ENCODE results near the gene UGT1A3. TPM values are rescaled to one million over a fixed set of nuclear protein-coding genes. Genes with fewer than 3 reads are reported as not detected.

Gene UGT1A3
- total RNA-seq, 2 donors from 2014 or later: not detected

DNA sequence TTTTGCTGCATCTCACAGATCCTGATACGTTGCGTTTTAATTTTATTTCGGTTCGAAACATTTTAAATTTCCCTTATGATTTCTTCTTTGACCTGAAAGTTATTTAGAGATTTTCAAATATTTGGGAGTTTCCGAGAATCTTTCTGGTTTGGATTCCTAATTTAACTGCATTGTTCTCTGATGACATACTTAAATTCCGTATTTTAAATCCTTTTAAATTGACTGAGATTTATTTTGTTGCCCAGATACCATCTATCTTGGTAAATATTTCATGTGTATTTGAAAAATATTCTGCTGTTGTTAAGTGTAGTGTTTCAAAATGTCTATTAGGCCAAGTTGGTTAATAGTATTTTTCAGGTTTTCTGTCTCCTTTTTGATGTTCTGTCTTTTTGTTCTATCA, 87.0 kb downstream of the UGT1A3 start:
- ATAC-seq (no peak), DNase-seq (ENCODE audit: low spot score in 2 of 2) (no peak)
- H3K27ac Mint-ChIP-seq: no peak overlapping the region
- H3K36me3 Mint-ChIP-seq: no peaks in the 10 kb centered on the region
- no peaks in the 10 kb centered on the region for H3K9me3 Mint-ChIP-seq

DNA sequence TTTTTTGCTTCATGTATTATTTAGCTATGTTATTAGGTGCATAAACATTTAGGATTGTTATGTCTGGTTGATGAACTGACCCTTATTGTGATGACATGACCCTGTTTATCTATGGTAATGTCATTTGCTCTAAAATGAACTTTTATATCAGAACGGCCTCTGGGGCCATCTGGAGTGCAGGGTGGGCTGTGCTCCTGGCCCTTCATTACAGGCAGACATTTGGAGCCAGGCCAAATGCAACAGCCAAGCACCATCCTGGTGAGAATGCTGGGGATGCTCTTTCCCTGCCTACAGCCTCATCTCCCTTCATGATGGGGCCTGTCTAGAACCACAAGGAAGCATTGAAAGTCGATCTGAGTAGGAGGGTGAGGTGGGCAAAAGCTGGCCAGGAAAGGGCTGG, 87.5 kb downstream of the UGT1A3 start:
- ATAC-seq (no peak), DNase-seq (ENCODE audit: low spot score in 2 of 2) (peak in 1 of 2 donors; percentile 23)
- no peaks in the 10 kb centered on the region for H3K36me3 Mint-ChIP-seq
- H3K27ac Mint-ChIP-seq: no peak overlapping the region
- no peaks in the 10 kb centered on the region for H3K9me3 Mint-ChIP-seq

DNA sequence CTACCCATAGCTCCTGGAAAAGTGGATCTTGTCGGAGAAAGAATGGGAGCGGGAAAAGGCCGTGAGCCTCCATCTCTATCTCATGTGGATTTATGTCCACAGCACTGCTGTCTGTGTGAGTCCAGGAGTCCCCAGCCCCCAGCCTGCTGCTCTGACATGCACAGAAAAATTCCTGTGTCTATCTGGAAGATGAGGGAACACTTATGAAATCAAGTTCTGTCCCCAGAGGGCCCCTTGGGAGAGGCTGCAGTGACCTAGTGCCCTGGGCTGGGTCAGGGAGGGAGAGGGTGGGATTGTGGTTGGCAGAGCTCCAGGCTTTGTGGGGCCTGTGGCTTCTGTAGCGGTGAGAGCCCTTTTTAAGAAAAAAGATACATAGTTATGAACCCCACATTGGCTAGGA, 87.9 kb downstream of the UGT1A3 start:
- Mint-ChIP-seq H3K9me3 (no peaks in the 10 kb centered on the region), H3K27ac (no peak overlapping the region), H3K36me3 (no peaks in the 10 kb centered on the region)
- DNase-seq (ENCODE audit: low spot score in 2 of 2) (no peak), ATAC-seq (no peak)

DNA sequence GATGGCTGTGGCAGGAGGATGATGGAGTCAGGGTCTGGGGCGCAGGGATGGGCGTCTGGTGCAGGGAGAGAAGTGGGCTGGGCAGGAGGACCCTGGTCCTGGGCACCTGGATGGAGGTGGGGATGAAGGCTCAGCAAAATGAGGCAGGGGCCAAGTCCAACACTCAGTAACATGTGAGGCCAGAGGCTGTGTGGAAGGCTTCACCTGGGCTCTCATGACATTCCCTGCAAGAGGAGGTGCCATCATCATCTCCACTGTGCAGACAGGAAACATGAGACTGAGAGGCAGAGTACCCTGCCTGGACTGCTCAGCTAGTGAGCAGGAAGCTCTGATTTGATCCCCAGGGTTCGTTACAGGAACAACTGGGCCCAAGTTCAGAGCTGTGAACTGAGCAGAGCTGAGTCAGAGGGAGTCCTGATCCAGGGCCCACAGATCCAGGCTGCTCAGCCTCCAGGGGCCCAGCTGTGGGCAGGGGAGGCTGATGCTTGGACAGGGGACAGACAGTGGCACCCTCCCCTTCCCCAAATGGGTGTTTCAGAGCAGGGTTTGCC, 88.6 kb downstream of the UGT1A3 start:
- Mint-ChIP-seq H3K9me3 (no peaks in the 10 kb centered on the region), H3K27ac (no peak overlapping the region), H3K36me3 (no peaks in the 10 kb centered on the region)
- ATAC-seq (no peak), DNase-seq (ENCODE audit: low spot score in 2 of 2) (peak in 1 of 2 donors; percentile 16)

DNA sequence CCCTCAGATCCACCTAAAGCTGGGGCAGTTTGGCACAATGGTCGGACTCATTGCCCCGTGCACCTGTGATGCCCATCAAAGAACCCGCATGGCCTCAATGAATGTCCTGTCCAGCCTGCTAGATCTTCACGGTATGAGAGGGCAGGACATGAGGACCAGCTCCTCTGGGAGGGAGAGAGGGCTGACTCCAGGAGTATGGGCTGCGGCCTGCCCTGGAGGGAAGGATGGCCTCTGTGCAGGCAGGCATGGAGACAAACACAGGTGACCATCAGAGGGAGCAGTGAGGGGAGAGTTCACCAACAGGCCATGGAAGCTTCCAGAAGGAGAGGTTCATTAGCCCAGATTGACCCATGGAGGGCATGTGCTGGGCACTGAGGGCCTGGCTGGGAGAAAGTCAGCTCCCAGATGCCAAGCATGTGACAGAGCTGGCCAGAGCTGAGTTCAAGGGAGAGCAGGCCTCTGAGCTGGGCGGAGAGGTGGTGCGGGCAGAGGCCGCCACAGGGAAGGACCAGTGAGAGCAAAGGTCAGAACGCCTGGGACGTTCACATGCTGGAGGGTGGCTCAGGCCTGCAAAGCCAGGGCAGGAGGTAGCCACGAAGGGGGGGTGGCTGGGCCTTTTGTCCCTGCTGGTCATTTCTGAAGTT, 89.3 kb downstream of the UGT1A3 start:
- Mint-ChIP-seq H3K27ac (no peak overlapping the region), H3K9me3 (no peaks in the 10 kb centered on the region), H3K36me3 (no peaks in the 10 kb centered on the region)
- DNase-seq (ENCODE audit: low spot score in 2 of 2) (peak in 1 of 2 donors; percentile 20), ATAC-seq (no peak)

DNA sequence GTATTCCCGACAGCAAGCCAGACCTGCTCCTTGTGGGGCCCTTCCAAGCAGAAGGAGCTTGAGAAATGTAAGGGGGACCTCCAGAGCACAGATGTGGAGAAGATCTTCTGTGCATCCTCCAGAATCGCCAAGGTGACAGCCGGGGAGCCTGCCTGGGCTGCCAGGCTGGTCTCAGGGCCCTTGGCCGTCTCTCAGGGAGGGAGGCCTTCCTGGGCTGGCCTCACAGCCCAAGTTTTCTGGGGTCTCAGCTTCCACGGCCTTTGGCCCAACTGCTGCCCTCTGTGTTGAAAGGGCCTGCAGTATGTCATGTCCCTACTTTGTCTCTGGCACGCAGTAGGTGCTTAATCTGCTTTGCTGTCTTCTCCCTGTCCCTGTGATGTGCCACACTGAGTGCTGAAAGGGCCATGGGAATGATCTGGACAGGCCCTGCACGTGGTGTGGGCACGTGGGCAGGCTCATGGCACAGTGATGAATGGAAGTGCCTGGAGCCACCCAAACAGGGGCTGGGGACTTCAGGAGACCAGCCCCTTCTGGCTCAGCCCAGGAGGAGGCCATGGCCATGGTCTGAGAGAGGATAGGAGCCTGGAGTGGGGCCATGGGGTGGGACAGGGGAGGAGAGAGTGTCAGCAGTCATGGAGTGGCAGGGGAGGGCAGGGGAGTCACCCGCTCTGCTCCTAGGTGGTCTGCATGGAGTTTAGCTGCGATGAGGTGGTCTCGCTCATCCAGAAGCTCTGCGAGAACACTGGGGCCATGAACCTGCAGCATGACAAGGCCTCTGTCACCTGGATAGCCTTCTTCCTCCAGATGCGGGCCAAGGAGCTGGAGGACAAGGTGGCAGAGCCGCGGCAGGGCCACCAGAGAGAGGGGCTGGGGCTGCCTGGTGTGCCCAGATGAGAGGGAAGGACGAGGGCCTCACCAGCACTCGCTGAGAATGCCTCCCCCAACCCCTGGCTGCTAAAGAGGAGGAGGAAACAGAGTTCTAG, 90.1 kb downstream of the UGT1A3 start:
- no peaks in the 10 kb centered on the region for H3K9me3 Mint-ChIP-seq
- no peaks in the 10 kb centered on the region for H3K36me3 Mint-ChIP-seq
- no peak overlapping the region for H3K27ac Mint-ChIP-seq

DNA sequence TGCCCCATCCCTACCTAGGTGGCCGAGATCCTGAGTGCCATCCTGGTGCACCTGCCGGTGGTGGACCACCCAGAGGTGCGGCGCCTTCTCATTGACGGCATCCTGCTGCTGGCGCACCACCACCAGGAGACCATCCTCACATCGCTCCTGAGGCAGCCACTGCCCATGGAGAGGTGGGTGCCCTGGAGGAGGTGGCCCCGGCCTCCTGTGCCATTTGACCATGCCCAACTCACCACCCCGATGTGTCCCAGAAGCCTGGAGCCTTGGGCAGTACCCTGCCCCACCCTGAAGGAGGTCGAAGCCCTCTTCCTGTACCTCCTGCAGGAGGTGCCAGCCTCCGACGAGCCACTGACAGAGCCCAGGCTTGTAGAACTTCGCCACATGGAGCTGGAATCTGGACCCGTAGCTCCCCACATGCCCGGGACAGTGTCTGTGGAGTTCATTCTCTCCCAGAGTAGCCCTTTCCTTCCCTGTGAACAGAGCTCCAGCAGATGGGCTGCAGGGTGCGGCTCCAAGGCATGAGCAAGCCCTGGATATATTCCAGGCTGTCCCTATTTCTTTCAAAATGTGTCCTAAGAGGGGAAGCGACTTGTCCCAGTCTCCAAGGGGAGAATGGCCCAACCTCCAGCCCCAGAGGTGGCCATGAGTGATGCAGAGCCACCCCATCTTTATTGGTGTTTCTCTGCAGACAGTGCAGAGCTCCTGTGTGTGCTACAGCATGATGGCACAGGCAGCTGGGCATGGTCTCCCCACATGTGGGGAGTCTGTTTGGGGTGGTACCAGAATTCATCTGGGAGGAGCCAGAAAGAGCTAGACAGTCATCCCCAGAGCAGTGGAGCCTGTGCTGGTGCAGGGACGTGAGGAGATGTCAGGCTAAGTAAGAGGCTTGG, 91.3 kb downstream of the UGT1A3 start:
- no peak for ATAC-seq
- Mint-ChIP-seq H3K36me3 (no peaks in the 10 kb centered on the region), H3K27ac (peak overlapping the region in 1 of 2 donors; percentile 68), H3K9me3 (no peaks in the 10 kb centered on the region)
- DNase-seq (ENCODE audit: low spot score in 2 of 2): peak in 1 of 2 donors; percentile 46

More for the DNA sequence above, 90.1 kb downstream of the UGT1A3 start:
- ATAC-seq: no peak
- DNase-seq (ENCODE audit: low spot score in 2 of 2): peak in 1 of 2 donors; percentile 48

DNA sequence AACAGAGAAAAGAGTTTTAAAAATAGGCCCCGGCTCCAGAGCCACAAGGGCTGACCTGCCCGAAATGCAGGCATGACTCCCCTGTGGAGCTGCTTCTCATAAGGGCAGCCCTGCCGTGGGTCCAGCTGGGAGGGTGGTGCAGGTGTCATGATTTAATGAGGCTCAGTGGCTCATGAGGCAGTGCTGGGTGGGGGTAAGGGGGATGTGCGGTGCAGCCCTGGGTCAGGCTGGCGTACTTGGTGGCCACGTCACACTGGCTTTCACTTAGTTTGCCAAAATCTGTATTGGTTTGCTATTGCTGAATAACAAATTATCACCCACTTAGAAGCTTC, 91.9 kb downstream of the UGT1A3 start:
- Mint-ChIP-seq H3K27ac (no peak overlapping the region), H3K36me3 (no peaks in the 10 kb centered on the region), H3K9me3 (no peaks in the 10 kb centered on the region)
- ATAC-seq: no peak
- peak in 1 of 2 donors; percentile 44 for DNase-seq (ENCODE audit: low spot score in 2 of 2)

DNA sequence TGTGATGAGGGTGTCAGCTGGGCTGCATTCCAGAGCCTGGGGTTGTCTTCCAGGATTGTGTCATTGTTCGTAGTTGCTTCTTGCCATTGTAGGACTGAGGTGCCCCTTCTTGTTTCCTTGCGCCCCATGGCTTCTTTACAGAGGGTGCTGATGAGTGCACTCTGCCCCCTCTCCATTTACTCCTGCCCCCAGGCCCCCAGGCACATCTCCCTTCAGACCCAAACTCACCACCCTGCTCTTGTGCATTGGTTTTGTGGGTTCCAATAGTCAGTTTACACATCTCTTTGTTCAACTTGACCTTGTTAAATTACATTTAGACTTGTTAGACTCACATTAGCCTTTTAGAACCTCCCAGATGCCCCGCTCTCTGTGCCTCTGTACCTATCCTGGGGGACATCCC, 92.4 kb downstream of the UGT1A3 start:
- Mint-ChIP-seq H3K27ac (no peak overlapping the region), H3K36me3 (no peaks in the 10 kb centered on the region), H3K9me3 (no peaks in the 10 kb centered on the region)
- DNase-seq (ENCODE audit: low spot score in 2 of 2) (peak in 1 of 2 donors; percentile 14), ATAC-seq (no peak)

DNA sequence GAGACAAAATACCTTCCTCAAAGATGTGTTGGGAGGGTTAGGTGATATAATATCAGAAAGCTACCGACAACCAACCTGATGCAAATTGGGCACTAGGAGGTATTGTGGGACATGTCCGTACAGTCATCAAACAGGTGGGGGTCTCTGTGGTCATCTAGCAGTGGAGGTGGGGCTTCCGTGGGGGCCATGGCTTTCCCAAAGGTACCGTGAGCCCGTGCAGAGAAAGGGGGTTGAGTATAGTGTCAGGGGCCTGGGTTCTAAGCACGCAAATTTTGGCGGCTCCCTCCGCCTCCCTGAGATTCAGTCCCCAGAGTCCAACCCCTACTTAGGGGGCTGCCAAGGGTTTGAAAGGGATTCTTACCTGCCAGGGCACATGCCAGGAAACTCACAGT, 92.9 kb downstream of the UGT1A3 start:
- Mint-ChIP-seq H3K9me3 (no peaks in the 10 kb centered on the region), H3K27ac (no peak overlapping the region), H3K36me3 (no peaks in the 10 kb centered on the region)
- ATAC-seq (no peak), DNase-seq (ENCODE audit: low spot score in 2 of 2) (no peak)

DNA sequence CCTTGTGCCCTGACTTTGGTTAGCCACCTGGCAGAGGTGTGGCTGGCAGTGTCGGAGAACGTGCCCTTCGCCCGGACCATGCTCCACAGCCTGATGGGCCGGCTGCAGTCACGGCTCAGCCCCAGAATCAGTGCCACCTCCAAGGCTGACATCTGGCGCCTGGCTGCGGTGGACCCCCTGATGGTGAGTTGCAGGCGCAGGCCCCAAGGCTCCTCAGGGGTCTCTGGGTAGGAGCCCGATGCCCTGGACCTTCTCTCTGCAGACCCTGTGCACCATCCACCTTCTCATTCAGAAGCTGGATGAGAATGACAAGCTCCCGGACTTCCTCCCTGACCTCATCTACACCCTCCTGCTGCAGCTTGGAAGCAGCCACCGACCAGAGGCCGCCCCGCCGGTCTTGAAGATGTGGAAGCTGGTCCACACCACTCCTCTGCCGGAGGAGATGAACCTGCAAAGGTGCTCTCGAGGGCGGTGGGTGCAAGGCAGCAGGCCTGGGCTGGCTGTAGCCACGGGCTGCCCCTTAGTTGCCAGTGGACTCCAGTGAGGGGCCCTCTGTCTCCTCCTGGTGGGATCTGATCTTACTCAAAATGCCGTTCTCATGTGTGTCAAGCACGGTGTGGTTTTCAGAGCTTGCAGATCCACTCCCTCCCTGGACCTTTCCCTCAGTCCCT, 93.4 kb downstream of the UGT1A3 start:
- ATAC-seq (no peak), DNase-seq (ENCODE audit: low spot score in 2 of 2) (peak in 1 of 2 donors; percentile 40)
- Mint-ChIP-seq H3K36me3 (no peaks in the 10 kb centered on the region), H3K9me3 (no peaks in the 10 kb centered on the region), H3K27ac (peak overlapping the region in 1 of 2 donors; percentile 44)

Other genes starting within 250 kb of the UGT1A3 start
- gene USP40, start 162.3 kb upstream of the UGT1A3 start, total RNA-seq: 10 to 100 TPM in 1 of 2 donors, 1 to 10 TPM in 1; 5.9 to 22.9 TPM
- gene UGT1A8, start 111.4 kb upstream of the UGT1A3 start, total RNA-seq: not detected
- not detected for gene UGT1A10, start 92.6 kb upstream of the UGT1A3 start, total RNA-seq
- not detected for gene UGT1A9, start 57.1 kb upstream of the UGT1A3 start, total RNA-seq
- not detected for gene UGT1A7, start 47.1 kb upstream of the UGT1A3 start, total RNA-seq
- not detected for gene UGT1A6, start 36.2 kb upstream of the UGT1A3 start, total RNA-seq
- not detected for gene UGT1A5, start 16.1 kb upstream of the UGT1A3 start, total RNA-seq
- gene UGT1A4, start 10.3 kb upstream of the UGT1A3 start, total RNA-seq: not detected
- gene UGT1A1, start 31.2 kb downstream of the UGT1A3 start, total RNA-seq: not detected
- not detected for gene MROH2A, start 49.3 kb downstream of the UGT1A3 start, total RNA-seq
- gene HJURP, start 125.5 kb downstream of the UGT1A3 start, total RNA-seq: 100 to 1,000 TPM in 1 of 2 donors, 10 to 100 TPM in 1; 77.3 to 195 TPM
- gene TRPM8, start 188.3 kb downstream of the UGT1A3 start, total RNA-seq: not detected